ENCODE results near the gene WDR19.
"Not testable (repeated sequence)": the region's sequence is repeated elsewhere in the genome, so short reads cannot be mapped to it uniquely, and the experiment has no call there.

Gene WDR19

GRCh38 chr4:39181905-39182638 is at the start of gene WDR19:
WDR19 (plus strand) TSS chr4:39182529; CDS start chr4:39182558, 29 bp downstream.
- peak; percentile 95 for DNase-seq (ENCODE audit: low read depth)

- no peak for DNase-seq (ENCODE audit: low read depth)
Observed at GRCh38 chr4:39133623-39134022, 48.7 kb upstream of the WDR19 start.

- no peak for DNase-seq (ENCODE audit: low read depth)
Observed at GRCh38 chr4:39134683-39135306, 47.5 kb upstream of the WDR19 start.

GRCh38 chr4:39138227-39138626 is 44.1 kb upstream of the WDR19 start:
- DNase-seq (ENCODE audit: low read depth), result not testable (repeated sequence)

GRCh38 chr4:39146211-39146610 is 36.1 kb upstream of the WDR19 start:
- no peak for DNase-seq (ENCODE audit: low read depth)

- no peak for DNase-seq (ENCODE audit: low read depth)
Observed at GRCh38 chr4:39154009-39154408, 28.3 kb upstream of the WDR19 start.

- no peak for DNase-seq (ENCODE audit: low read depth)
Observed at GRCh38 chr4:39157520-39157919, 24.8 kb upstream of the WDR19 start.

GRCh38 chr4:39166177-39166576 is 16.2 kb upstream of the WDR19 start:
- DNase-seq (ENCODE audit: low read depth), result no peak

GRCh38 chr4:39166669-39167068 is 15.7 kb upstream of the WDR19 start:
- DNase-seq (ENCODE audit: low read depth), result no peak

- DNase-seq (ENCODE audit: low read depth), result no peak
Observed at GRCh38 chr4:39169426-39169825, 12.9 kb upstream of the WDR19 start.

GRCh38 chr4:39170301-39170700 is 12.0 kb upstream of the WDR19 start:
- no peak for DNase-seq (ENCODE audit: low read depth)

- no peak for DNase-seq (ENCODE audit: low read depth)
Observed at GRCh38 chr4:39178706-39179105, 3.6 kb upstream of the WDR19 start.

GRCh38 chr4:39179681-39180080 is 2.6 kb upstream of the WDR19 start:
- no peak for DNase-seq (ENCODE audit: low read depth)

GRCh38 chr4:39180629-39181028 is 1.7 kb upstream of the WDR19 start:
- DNase-seq (ENCODE audit: low read depth), result not testable (repeated sequence)

GRCh38 chr4:39181520-39181904 is 817 bp upstream of the WDR19 start:
- DNase-seq (ENCODE audit: low read depth), result no peak

GRCh38 chr4:39201963-39202362 is 19.6 kb downstream of the WDR19 start:
- DNase-seq (ENCODE audit: low read depth), result no peak

- no peak for DNase-seq (ENCODE audit: low read depth)
Observed at GRCh38 chr4:39204543-39204942, 22.2 kb downstream of the WDR19 start.

GRCh38 chr4:39205000-39205399 is 22.7 kb downstream of the WDR19 start:
- no peak for DNase-seq (ENCODE audit: low read depth)

- no peak for DNase-seq (ENCODE audit: low read depth)
Observed at GRCh38 chr4:39205476-39205875, 23.1 kb downstream of the WDR19 start.

- no peak for DNase-seq (ENCODE audit: low read depth)
Observed at GRCh38 chr4:39227906-39228305, 45.6 kb downstream of the WDR19 start.

GRCh38 chr4:39228377-39228776 is 46.0 kb downstream of the WDR19 start:
- no peak for DNase-seq (ENCODE audit: low read depth)

- DNase-seq (ENCODE audit: low read depth), result no peak
Observed at GRCh38 chr4:39230462-39230861, 48.1 kb downstream of the WDR19 start.

GRCh38 chr4:39231660-39232059 is 49.3 kb downstream of the WDR19 start:
- no peak for DNase-seq (ENCODE audit: low read depth)

GRCh38 chr4:39232100-39232499 is 49.8 kb downstream of the WDR19 start:
- no peak for DNase-seq (ENCODE audit: low read depth)

All from stimulated activated CD8-positive, alpha-beta memory T cell treated with anti-CD3 and anti-CD28 coated beads, Interleukin-7, amount 100 ng/mL, for 24 hours (primary cell).